Measurements from ENCODE around the gene TMEFF1. TPM values are rescaled to one million over a fixed set of nuclear protein-coding genes. Genes with fewer than 3 reads are reported as not detected.

The TMEFF1 gene
- total RNA-seq, 4 donors from 2014 or later = 8.4 TPM; not detected in 3

DNA sequence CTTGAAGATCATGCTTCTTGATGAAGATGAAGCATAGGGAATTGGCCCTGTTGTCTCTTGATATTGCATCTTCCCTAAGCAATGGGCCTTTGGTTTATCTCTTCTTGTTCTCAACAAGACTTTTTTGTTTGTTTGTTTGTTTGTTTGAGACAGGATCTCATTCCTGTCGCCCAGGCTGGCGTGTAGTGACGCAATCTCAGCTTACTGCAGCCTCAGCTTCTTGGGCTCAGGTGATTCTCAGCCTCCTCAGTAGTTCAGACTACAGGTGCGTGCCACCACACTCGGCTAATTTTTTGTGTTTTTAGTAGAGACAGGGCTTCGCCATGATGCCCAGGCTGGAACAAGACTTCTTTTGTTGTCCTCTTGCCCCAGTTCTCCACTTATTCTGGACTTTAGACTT, 5.2 kb downstream of the TMEFF1 start:
- H3K27ac ChIP-seq = no peak overlapping the region
- H3K9me3 ChIP-seq = no peaks in the 10 kb centered on the region
- intact Hi-C loops (cut with DNase I; ENCODE audit: low total_unique reads) = no loop called here
- no peak for DNase-seq
- H3K27me3 ChIP-seq = no peaks in the 10 kb centered on the region
- no peak for TF ChIP-seq POLR2A (IDR thresholded peaks at IDR 0.05)
- TF ChIP-seq, protein P1, sequence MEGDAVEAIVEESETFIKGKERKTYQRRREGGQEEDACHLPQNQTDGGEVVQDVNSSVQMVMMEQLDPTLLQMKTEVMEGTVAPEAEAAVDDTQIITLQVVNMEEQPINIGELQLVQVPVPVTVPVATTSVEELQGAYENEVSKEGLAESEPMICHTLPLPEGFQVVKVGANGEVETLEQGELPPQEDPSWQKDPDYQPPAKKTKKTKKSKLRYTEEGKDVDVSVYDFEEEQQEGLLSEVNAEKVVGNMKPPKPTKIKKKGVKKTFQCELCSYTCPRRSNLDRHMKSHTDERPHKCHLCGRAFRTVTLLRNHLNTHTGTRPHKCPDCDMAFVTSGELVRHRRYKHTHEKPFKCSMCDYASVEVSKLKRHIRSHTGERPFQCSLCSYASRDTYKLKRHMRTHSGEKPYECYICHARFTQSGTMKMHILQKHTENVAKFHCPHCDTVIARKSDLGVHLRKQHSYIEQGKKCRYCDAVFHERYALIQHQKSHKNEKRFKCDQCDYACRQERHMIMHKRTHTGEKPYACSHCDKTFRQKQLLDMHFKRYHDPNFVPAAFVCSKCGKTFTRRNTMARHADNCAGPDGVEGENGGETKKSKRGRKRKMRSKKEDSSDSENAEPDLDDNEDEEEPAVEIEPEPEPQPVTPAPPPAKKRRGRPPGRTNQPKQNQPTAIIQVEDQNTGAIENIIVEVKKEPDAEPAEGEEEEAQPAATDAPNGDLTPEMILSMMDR (IDR thresholded peaks at IDR 0.05) = no peak
- no peaks in the 10 kb centered on the region for H3K36me3 ChIP-seq
- no peaks in the 10 kb centered on the region for H3K4me1 ChIP-seq
- no peak overlapping the region for H3K4me3 ChIP-seq

DNA sequence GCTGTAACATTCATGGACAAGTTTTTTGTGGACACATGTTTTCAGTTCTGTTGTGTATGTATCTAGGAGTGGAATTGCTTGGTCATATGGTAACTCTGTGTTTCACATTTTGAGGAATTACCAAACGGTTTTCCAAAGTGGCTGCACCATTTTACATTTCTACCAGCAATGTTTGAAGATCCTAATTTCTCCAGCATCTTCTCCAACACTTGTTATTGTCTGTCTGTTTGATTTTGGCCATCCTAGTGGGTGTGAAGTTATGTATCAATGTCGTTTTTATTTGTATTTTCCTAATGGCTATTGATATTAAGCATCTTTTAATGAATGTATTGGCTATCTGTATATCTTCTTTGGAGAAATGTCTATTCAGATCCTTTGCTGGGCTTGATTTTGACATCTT, 6.9 kb downstream of the TMEFF1 start:
- Histone ChIP-seq H3K4me1 (no peaks in the 10 kb centered on the region), H3K36me3 (no peaks in the 10 kb centered on the region), H3K4me3 (no peak overlapping the region), H3K27ac (no peak overlapping the region), H3K27me3 (no peaks in the 10 kb centered on the region), H3K9me3 (no peaks in the 10 kb centered on the region)
- DNase-seq = no peak
- no peak for TF ChIP-seq POLR2A (IDR thresholded peaks at IDR 0.05)
- TF ChIP-seq, protein P1 (IDR thresholded peaks at IDR 0.05) = no peak
- intact Hi-C loops (cut with DNase I; ENCODE audit: low total_unique reads) = no loop called here

DNA sequence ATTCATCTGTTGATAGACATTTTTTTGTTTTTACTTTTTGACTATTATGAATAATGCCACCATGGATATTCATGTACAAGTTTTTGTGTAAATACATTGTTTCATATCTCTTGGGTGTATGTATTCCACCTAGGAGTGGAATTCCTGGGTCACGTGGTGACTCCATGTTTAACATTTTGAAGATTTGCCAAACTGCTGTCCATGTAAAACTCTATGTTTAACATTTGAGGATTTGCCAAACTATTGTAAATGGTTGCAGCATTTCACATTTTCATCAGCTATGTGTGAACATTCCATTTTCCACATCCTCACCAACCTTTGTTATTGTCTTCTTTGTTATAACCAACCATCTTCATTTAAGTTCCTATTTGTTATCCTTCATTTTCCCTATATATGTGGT, 12.2 kb downstream of the TMEFF1 start:
- H3K27ac ChIP-seq = no peak overlapping the region
- no peak for TF ChIP-seq POLR2A (IDR thresholded peaks at IDR 0.05)
- TF ChIP-seq, protein P1 (IDR thresholded peaks at IDR 0.05) = no peak
- no peaks in the 10 kb centered on the region for H3K9me3 ChIP-seq
- H3K36me3 ChIP-seq = no peaks in the 10 kb centered on the region
- intact Hi-C loops (cut with DNase I; ENCODE audit: low total_unique reads) = no loop called here
- H3K27me3 ChIP-seq = no peaks in the 10 kb centered on the region
- no peak overlapping the region for H3K4me3 ChIP-seq
- no peak for DNase-seq
- H3K4me1 ChIP-seq = no peaks in the 10 kb centered on the region

DNA sequence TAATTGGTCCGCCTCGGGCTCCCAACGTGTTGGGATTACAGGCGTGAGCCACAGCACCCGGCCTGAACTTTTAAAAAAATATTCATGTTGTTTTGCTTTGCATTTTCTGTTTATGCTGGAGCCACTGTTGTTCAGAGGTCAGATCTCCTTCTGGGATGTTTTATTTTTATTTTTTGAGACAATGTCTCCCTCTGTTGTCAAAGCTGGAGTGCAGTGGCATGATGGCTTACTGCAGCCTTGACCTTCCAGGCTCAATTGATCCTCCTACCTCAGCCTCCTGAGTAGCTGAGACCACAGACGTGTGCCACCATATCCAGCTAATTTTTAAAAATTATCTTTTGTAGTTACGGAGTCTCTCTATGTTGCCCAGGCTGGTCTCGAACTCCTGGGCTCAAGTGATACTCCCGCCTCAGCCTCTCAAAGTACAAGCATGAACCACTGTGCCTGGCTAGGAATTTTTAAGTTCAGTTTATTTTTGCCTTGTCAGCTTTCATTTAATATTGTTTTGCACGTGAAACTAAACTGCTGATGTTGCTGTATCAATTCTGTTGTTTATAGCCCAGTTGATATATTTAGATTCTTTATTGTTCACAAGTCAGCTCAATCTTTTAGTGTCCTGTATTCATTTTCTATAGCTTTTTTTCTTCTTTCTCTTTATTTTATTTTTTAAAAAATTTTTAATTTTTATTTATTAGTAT, 13.7 kb downstream of the TMEFF1 start:
- Histone ChIP-seq H3K9me3 (no peaks in the 10 kb centered on the region), H3K4me3 (no peak overlapping the region), H3K27ac (no peak overlapping the region), H3K27me3 (no peaks in the 10 kb centered on the region), H3K4me1 (no peaks in the 10 kb centered on the region), H3K36me3 (no peaks in the 10 kb centered on the region)
- DNase-seq = no peak
- intact Hi-C loops (cut with DNase I; ENCODE audit: low total_unique reads) = no loop called here
- TF ChIP-seq, protein P1 (IDR thresholded peaks at IDR 0.05) = no peak
- TF ChIP-seq POLR2A (IDR thresholded peaks at IDR 0.05) = no peak

DNA sequence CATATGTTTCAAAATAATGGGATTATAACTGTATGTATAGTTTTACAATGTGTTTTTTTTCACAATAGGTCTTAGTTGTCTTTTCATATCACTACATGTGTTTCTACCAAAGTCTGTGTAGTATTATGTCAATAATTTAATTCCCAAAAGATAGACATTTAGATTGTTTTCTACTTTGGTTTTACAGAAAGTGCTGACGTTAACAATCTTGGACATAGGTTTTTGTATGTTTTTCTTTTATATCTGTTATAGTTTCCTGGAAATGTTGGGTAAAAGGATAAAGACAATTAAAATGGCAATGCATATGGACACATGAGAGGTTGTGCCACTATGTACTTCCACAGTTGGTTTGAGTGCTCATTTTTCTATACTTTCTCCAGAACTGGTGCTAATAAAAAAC, 15.2 kb downstream of the TMEFF1 start:
- H3K9me3 ChIP-seq = no peaks in the 10 kb centered on the region
- TF ChIP-seq, protein P1 (IDR thresholded peaks at IDR 0.05) = no peak
- no peak for TF ChIP-seq POLR2A (IDR thresholded peaks at IDR 0.05)
- intact Hi-C loops (cut with DNase I; ENCODE audit: low total_unique reads) = no loop called here
- no peak for DNase-seq
- H3K27me3 ChIP-seq = no peaks in the 10 kb centered on the region
- H3K36me3 ChIP-seq = no peaks in the 10 kb centered on the region
- H3K27ac ChIP-seq = no peak overlapping the region
- H3K4me1 ChIP-seq = no peaks in the 10 kb centered on the region
- no peak overlapping the region for H3K4me3 ChIP-seq
